Measurements from ENCODE around the gene ACSM4.

GRCh38 chr12:7319930-7320329 lies 16.1 kb downstream of the ACSM4 start:
- TF ChIP-seq, protein P1, sequence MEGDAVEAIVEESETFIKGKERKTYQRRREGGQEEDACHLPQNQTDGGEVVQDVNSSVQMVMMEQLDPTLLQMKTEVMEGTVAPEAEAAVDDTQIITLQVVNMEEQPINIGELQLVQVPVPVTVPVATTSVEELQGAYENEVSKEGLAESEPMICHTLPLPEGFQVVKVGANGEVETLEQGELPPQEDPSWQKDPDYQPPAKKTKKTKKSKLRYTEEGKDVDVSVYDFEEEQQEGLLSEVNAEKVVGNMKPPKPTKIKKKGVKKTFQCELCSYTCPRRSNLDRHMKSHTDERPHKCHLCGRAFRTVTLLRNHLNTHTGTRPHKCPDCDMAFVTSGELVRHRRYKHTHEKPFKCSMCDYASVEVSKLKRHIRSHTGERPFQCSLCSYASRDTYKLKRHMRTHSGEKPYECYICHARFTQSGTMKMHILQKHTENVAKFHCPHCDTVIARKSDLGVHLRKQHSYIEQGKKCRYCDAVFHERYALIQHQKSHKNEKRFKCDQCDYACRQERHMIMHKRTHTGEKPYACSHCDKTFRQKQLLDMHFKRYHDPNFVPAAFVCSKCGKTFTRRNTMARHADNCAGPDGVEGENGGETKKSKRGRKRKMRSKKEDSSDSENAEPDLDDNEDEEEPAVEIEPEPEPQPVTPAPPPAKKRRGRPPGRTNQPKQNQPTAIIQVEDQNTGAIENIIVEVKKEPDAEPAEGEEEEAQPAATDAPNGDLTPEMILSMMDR (IDR thresholded peaks at IDR 0.05) = no peak
- TF ChIP-seq POLR2A (IDR thresholded peaks at IDR 0.05; ENCODE audit: low read depth) = no peak

Measured in esophagus muscularis mucosa (tissue), 3 donors.